GDM1 (cell line): ENCODE measurements around the gene OIT3.

Experiments
- DNase-seq: peaks from one replicate; lab custom pipeline; 2025; lab: John Stamatoyannopoulos, UW

Gene OIT3

GRCh38 chr10:72952642-72953158 is 59.2 kb downstream of the OIT3 start:
- DNase-seq = no peak

- no peak for DNase-seq
These were observed 60.1 kb downstream of the OIT3 start for GRCh38 chr10:72953687-72954086.

- DNase-seq = no peak
These were observed 60.7 kb downstream of the OIT3 start for GRCh38 chr10:72954230-72954595.

GRCh38 chr10:72954596-72955554 is 61.3 kb downstream of the OIT3 start, which contains the start of gene PLA2G12B:
Gene PLA2G12B, minus strand, starts transcription at chr10:72954806. Its CDS starts 121 bp downstream, at chr10:72954685.
- DNase-seq = no peak

- DNase-seq = no peak
These were observed 62.5 kb downstream of the OIT3 start for GRCh38 chr10:72956001-72956400.

- no peak for DNase-seq
These were observed 83.3 kb downstream of the OIT3 start for GRCh38 chr10:72976886-72977285.

GRCh38 chr10:72979709-72980108 is 86.2 kb downstream of the OIT3 start:
- no peak for DNase-seq

- DNase-seq = no peak
These were observed 86.8 kb downstream of the OIT3 start for GRCh38 chr10:72980348-72980747.

GRCh38 chr10:72981028-72981881 is 87.7 kb downstream of the OIT3 start:
- no peak for DNase-seq

- no peak for DNase-seq
These were observed 88.5 kb downstream of the OIT3 start for GRCh38 chr10:72981882-72982529.
